Central memory CD8-positive, alpha-beta T cell (primary cell): ENCODE results near the gene DBH.
A peak's percentile ranks its signal among the peaks of the same experiment; 100 is the strongest.

Experiments used
- ATAC-seq: fragments of 150-1000 bp; cut with Tn5 transposase; replicated peaks from 2 replicates; pipeline ENCODE4 v1.10.0; 2022; ENCODE audit warnings: mild to moderate bottlenecking, moderate FRiP score, moderate number of reproducible peaks; ENCODE audit not compliant: poor library complexity, severe bottlenecking; ENCODE audit errors: extremely low read depth
- DNase-seq, 2 donors: peaks; one replicate each; pipeline ENCODE4 v3.0.0; 2021; ENCODE audit warnings: low spot score in 2 of 2
- H3K27ac Mint-ChIP-seq: one replicate; pipeline ENCODE4 v1.8.0; 2022; ENCODE audit warnings: low read depth, mild to moderate bottlenecking, moderate library complexity, mixed read lengths
- H3K27me3 Mint-ChIP-seq: one replicate; pipeline ENCODE4 v1.8.0; 2022; ENCODE audit warnings: mixed read lengths
- H3K36me3 Mint-ChIP-seq: one replicate; pipeline ENCODE4 v1.8.0; 2022; ENCODE audit warnings: mild to moderate bottlenecking, moderate library complexity, mixed read lengths; ENCODE audit not compliant: insufficient read depth
- H3K4me1 Mint-ChIP-seq: one replicate; pipeline ENCODE4 v1.8.0; 2022; ENCODE audit warnings: mixed read lengths
- H3K4me3 Mint-ChIP-seq: one replicate; pipeline ENCODE4 v1.8.0; 2022; ENCODE audit warnings: mild to moderate bottlenecking, moderate library complexity, mixed read lengths
- H3K9me3 Mint-ChIP-seq: one replicate; pipeline ENCODE4 v1.8.0; 2022; ENCODE audit warnings: mixed read lengths

The DBH gene

DNA sequence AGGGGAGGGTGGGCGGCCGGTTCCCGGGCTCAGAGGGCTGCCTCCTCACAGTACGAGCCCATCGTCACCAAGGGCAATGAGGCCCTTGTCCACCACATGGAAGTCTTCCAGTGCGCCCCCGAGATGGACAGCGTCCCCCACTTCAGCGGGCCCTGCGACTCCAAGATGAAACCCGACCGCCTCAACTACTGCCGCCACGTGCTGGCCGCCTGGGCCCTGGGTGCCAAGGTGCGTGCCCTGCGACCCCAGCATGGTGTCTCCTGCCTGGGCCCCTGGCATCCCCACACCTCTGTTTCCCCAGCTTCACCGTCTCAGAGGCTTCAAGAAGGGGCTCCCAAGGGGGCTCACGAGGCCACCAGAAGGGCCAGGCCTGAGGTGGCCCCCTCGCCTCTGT, 7.2 kb downstream of the DBH start:
- Mint-ChIP-seq H3K4me1 (no peaks in the 10 kb centered on the region), H3K27ac (no peak overlapping the region), H3K36me3 (peaks cover 1% of the 10 kb centered on the region), H3K4me3 (no peak overlapping the region), H3K27me3 (peaks cover 20% of the 10 kb centered on the region), H3K9me3 (no peaks in the 10 kb centered on the region)
- no peak for DNase-seq
- no peak for ATAC-seq

DNA sequence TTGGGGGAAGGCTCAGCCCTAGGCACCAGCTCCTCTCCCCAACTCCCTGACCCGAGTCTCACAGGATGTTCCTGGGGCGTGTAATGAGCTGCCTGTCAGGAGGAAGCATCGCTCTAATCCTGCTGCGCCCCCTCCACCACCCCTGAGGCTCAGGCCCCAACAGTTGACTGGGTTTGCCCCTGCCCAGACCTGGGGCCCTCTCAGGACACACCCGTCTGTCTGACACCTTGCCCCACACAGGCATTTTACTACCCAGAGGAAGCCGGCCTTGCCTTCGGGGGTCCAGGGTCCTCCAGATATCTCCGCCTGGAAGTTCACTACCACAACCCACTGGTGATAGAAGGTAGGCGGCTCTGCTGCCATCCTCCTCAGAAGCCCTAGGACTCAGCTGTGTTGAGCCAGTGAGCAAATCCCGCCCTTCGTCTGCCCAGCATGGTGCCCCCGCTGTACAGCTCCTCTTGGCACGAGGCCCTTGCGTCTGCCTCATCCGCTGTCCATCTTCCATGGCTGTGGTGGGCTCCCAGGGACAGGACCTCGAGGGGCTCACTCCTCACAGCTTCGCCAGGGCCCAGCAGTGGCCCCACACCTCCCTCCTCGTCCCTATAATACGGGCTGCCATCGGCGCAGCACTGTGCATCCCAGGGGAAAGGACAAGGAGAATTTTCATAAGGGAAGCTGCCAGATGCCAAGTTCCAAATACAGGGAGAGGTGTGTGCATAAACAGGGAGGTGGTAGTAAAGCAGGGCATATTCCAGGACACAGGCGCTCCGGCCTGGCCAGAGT, 8.0 kb downstream of the DBH start:
- Mint-ChIP-seq H3K4me3 (no peak overlapping the region), H3K27me3 (peaks cover 22% of the 10 kb centered on the region), H3K9me3 (no peaks in the 10 kb centered on the region), H3K27ac (no peak overlapping the region), H3K36me3 (peaks cover 1% of the 10 kb centered on the region), H3K4me1 (no peaks in the 10 kb centered on the region)
- no peak for DNase-seq
- no peak for ATAC-seq

DNA sequence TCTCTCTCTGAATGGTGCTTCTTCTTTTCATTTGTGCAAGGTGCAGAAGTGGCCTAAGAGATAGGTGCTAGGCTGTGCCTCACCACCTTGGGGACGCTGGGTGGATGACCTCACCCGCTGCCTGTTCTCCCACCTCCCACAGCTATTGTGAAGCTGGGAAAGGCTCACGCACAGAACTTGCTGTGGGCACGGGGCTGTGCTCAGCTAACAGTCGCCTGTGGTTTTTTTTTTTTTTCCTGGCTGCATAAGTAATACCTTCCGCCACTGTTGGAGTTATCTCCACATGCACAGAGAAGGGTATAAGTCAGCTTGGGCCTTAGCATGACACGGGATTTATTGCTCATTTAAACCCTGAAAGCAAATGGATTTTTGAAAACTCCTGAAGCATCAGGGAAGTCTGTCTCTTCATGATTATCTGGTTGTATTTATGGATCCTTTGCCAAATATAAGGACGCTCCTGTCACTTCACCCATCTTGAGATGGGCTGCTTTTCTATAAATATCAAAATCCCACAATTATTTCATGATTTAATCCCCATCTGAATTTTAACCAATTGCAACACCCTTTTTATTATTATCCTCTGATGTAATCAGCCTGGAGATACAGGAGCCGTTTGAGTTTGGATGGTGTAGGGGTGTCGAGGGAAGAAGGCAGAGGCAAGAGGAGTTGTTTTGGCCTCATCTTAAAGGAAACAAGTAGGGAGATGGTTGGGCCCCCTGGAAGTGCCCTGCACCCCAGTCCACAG, 9.0 kb downstream of the DBH start:
- H3K36me3 Mint-ChIP-seq: peaks cover 1% of the 10 kb centered on the region
- H3K4me3 Mint-ChIP-seq: no peak overlapping the region
- H3K9me3 Mint-ChIP-seq: no peaks in the 10 kb centered on the region
- no peak overlapping the region for H3K27ac Mint-ChIP-seq
- DNase-seq (no peak), ATAC-seq (no peak)
- H3K4me1 Mint-ChIP-seq: no peaks in the 10 kb centered on the region
- peaks cover 32% of the 10 kb centered on the region for H3K27me3 Mint-ChIP-seq

DNA sequence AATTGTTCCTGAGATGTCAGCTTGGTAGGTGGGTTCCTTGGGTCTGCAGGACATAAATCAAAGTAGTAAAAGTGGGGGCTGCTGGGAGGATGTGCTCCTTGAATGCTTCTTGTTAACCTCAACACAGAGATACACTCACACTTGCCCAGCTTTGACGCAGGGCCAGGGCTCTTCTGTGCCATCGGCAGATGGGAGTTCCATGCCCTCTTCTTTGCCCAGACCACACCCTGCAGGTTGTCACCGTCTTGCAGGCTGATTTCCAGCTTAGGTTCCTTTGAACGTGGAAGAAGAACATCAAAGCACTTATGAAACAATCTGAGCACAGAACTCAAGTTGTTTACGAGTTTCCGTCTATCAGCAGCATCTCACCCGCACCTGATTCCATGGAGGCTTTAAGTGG, 11.0 kb downstream of the DBH start:
- Mint-ChIP-seq H3K36me3 (peaks cover 1% of the 10 kb centered on the region), H3K27me3 (peaks cover 26% of the 10 kb centered on the region), H3K27ac (no peak overlapping the region), H3K4me1 (no peaks in the 10 kb centered on the region), H3K9me3 (no peaks in the 10 kb centered on the region), H3K4me3 (no peak overlapping the region)
- ATAC-seq (no peak), DNase-seq (no peak)

DNA sequence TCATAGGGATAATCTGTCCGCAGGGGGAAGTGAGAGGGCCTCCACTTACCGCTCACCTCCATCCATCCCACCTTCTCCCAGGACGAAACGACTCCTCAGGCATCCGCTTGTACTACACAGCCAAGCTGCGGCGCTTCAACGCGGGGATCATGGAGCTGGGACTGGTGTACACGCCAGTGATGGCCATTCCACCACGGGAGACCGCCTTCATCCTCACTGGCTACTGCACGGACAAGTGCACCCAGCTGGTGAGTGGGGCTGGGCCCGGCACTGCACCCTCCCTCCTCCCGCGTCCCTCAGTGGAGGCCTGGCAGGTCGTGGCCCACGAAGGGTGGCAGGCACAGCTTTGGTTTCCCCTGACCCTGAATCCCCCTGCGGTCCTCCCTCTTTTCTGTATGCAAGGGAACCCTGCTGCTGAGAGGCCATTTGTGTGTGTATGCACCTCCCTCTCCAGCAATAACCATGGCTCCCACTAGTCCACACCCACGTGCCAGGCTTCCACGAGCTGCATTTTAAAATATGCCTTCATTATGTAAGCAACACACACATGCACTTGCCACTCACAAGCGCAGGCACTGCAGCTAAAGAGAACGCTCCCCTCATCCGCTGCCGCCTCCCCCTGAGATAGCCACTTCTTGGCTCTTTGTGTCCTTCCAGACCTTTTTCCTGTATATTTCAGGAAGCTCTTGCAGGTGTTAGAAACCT, 11.8 kb downstream of the DBH start:
- no peaks in the 10 kb centered on the region for H3K4me1 Mint-ChIP-seq

DNA sequence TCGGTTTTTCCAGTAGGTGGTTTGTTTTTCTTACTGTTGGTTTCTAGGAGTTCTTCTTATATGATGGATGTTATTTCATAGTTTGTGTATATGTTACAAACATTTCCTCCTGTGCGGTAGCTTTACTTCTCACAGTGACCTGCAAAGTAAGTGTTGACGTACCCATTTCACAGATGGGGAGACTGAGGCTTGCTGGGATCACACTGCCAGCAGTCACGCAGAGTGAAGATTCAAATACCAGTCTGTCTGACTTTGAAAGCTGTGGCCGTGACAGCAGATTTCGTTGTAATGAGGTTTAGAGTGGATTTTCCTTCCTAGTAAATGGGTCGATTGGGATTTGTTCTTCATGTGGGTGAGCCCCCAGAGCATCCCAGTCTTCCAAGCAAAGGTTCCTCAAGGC, 13.0 kb downstream of the DBH start:
- DNase-seq (no peak), ATAC-seq (no peak)
- H3K4me1 Mint-ChIP-seq: no peaks in the 10 kb centered on the region
- H3K36me3 Mint-ChIP-seq: peaks cover 1% of the 10 kb centered on the region
- no peak overlapping the region for H3K27ac Mint-ChIP-seq
- H3K4me3 Mint-ChIP-seq: no peak overlapping the region
- H3K9me3 Mint-ChIP-seq: no peaks in the 10 kb centered on the region
- H3K27me3 Mint-ChIP-seq: peaks cover 45% of the 10 kb centered on the region

More for the DNA sequence above, 11.8 kb downstream of the DBH start:
- DNase-seq (no peak), ATAC-seq (no peak)
- Mint-ChIP-seq H3K27me3 (peaks cover 34% of the 10 kb centered on the region), H3K9me3 (no peaks in the 10 kb centered on the region), H3K36me3 (peaks cover 1% of the 10 kb centered on the region), H3K4me3 (no peak overlapping the region), H3K27ac (no peak overlapping the region)

DNA sequence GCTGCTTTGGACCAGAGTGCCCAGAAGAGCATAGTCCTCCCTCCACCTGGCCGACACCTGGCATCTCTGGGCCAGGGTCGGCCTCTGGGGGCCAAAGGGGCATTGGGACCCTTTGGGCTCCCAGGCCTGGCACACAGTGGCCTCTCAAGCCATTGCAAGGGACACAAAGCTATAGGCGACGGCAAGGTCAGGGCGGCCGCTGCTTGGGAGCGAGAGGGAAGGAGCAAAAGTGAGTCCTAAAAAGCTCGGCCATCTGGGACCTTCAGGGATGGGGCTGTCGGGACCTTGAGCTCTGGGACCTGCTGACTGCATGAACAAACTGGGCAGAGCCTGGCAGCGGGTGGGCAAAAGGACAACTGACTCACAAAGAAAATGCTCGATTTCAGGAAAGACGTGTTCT, 13.9 kb downstream of the DBH start:
- no peak overlapping the region for H3K4me3 Mint-ChIP-seq
- peaks cover 1% of the 10 kb centered on the region for H3K36me3 Mint-ChIP-seq
- peak overlapping the region; percentile 44 for H3K27ac Mint-ChIP-seq
- no peak for ATAC-seq
- H3K27me3 Mint-ChIP-seq: peaks cover 53% of the 10 kb centered on the region
- no peaks in the 10 kb centered on the region for H3K4me1 Mint-ChIP-seq
- H3K9me3 Mint-ChIP-seq: no peaks in the 10 kb centered on the region
- no peak for DNase-seq

DNA sequence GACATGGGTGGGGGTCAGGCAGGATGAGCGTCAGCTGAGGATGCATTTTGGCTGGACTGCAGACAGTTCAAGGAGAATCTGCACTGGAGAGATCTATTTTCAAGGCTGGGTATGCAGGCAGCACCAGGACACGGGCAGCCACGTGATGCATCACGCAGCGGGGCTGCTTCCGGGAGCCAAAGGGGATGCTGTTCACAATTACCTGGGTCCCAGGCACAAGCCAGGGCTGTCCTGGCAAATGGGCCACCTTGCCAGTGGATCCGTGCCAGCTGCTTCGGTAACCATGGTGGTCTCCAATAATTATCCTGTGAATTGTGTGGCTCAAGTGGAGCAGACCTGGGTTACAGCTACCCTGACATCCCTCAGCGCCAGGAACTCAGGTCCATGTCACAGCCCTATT, 17.5 kb downstream of the DBH start:
- peak overlapping the region; percentile 35 for H3K27ac Mint-ChIP-seq
- peaks cover 90% of the 10 kb centered on the region for H3K27me3 Mint-ChIP-seq
- DNase-seq: no peak
- H3K36me3 Mint-ChIP-seq: no peaks in the 10 kb centered on the region
- no peaks in the 10 kb centered on the region for H3K9me3 Mint-ChIP-seq
- peaks cover 4% of the 10 kb centered on the region for H3K4me1 Mint-ChIP-seq
- H3K4me3 Mint-ChIP-seq: no peak overlapping the region
- no peak for ATAC-seq

DNA sequence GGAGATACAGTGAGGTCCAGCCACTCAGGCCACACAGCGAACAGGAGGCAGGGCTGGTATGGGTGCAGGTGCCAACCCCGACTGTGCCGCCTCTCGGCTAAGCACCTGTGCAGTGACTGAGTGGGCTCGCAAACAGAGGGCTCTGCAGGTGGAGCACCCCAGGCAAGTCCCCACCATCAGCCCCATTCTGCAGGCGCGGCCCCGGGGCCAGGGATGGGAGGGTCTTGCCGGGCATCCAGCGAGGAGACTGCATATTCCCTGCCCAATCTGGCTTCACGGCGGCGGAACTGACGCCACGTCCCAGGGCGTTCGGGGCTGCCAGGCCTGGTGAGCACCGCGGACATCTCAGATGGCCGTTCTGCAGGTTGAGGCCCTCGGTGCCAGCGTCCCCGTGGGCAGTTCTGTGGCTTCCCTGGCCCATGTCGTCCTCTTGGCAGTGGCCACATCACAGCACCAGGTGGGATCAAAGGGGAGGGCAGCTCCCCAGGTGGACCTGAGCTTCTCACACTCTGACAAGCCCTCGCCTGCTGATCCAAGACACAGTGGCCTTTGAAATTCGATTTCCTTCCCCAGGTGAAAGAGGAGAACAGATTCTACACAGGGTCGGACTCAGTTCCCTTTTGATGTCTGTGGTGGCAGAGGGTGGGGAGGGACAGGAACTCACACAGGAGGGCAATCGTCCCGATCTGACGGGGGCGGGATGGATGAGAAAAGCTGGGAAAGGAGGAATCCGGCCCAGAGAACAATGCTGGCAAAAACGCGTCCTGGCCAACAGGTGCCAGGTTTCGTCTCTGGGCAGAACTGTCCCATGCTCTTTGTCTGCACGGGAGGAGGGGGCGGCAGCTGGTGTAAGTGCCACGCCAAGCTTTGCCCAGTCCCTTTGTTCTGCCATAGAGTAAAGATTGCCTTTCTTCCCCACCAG, 18.8 kb downstream of the DBH start:
- no peak overlapping the region for H3K4me3 Mint-ChIP-seq
- ATAC-seq: no peak
- DNase-seq: no peak
- H3K9me3 Mint-ChIP-seq: no peaks in the 10 kb centered on the region
- H3K27me3 Mint-ChIP-seq: peaks cover 93% of the 10 kb centered on the region
- no peaks in the 10 kb centered on the region for H3K36me3 Mint-ChIP-seq
- peaks cover 7% of the 10 kb centered on the region for H3K4me1 Mint-ChIP-seq
- no peak overlapping the region for H3K27ac Mint-ChIP-seq

DNA sequence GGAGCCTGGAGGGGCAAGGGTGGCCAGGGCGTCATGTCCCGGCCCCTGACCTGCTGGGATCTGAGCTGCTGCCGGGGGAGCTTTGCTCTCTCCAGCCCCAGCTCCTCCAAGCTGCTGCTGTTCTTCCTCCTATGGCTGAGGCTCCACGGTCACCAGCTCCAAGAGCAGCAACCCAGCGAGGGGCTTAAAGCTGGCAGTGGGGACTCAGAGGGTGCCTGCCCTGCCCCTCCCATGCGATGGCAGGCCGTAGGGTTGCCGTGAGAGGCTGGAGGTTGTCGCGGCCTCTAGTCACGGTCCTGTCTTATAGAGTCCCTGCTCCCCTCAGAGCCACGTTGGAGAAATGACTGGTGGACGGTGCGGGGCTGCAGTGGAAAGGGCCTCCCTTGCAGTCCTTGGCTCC, 19.5 kb downstream of the DBH start:
- ATAC-seq: no peak
- no peak overlapping the region for H3K4me3 Mint-ChIP-seq
- H3K9me3 Mint-ChIP-seq: no peaks in the 10 kb centered on the region
- no peak overlapping the region for H3K27ac Mint-ChIP-seq
- DNase-seq: no peak
- no peaks in the 10 kb centered on the region for H3K36me3 Mint-ChIP-seq
- H3K27me3 Mint-ChIP-seq: peaks cover 93% of the 10 kb centered on the region
- peaks cover 10% of the 10 kb centered on the region for H3K4me1 Mint-ChIP-seq

DNA sequence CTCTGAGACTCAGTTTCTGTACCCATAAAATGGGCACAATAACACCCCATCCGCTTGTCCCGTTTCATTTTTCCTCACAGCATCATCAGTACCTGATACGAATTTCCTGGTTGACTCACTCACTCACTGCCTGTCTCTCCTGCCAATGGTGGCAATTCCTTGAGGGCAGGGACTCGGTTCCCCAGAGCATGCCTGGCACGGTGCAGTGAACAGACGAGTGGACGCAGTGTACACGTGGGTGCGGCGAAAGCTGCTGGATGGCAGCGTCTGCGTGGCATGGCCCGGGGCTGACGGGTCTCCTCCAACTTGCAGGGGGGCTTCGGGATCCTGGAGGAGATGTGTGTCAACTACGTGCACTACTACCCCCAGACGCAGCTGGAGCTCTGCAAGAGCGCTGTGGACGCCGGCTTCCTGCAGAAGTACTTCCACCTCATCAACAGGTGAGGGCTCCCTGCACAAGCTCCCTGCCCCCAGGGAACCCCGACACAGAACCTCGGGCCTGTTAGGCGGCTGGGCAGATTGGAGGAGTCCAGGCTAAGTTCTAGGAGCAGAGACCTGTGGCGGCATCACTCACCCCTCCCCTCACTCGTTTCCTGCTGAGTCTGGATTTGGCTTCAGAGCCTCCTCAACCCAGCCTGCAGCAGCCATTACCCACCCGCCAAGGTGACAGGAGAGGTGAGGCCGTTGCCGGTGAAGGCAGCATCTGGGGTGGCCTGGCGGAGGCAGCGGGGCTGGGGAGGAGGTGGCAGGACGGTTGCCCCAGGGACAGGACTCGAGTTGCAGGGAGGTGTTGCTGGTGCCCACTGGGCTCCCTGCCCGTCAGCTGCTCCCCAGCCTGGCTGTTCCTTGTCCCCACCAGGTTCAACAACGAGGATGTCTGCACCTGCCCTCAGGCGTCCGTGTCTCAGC, 20.3 kb downstream of the DBH start:
- ATAC-seq (peak; percentile 60), DNase-seq (peak in 1 of 2 donors; percentile 23)
- Mint-ChIP-seq H3K4me3 (no peak overlapping the region), H3K4me1 (peaks cover 10% of the 10 kb centered on the region), H3K27ac (peak overlapping the region; percentile 29), H3K9me3 (no peaks in the 10 kb centered on the region), H3K27me3 (peaks cover 89% of the 10 kb centered on the region), H3K36me3 (no peaks in the 10 kb centered on the region)
